OCI-LY3 (cell line): ENCODE results near the gene ADGRL2.

Experiments used
- CTCF ChIP-seq: fragments of 200-600, 300-600 bp; sonication (generic); IDR thresholded peaks from 2 replicates; pipeline ENCODE4 v1.5.1; 2014; ENCODE audit warnings: antibody characterized with exemption, low read length, low read depth
- EZH2phosphoT487 ChIP-seq: fragments of 200-600 bp; shearing (Covaris generic); IDR thresholded peaks from 2 replicates; pipeline ENCODE4 v1.6.1; 2018; ENCODE audit warnings: antibody characterized with exemption, mixed run types, low read depth

- TF ChIP-seq CTCF, result peak; percentile 40
- no peak for TF ChIP-seq EZH2phosphoT487
These were observed 40.1 kb upstream of the ADGRL2 start for GRCh38 chr1:81760477-81761097.
